IPS-20b (cell line): ENCODE results near the gene HDAC9.
"Not testable (repeated sequence)": the region's sequence is repeated elsewhere in the genome, so short reads cannot be mapped to it uniquely, and the experiment has no call there.

Experiments used
- H3K27ac ChIP-seq: one replicate; pipeline ENCODE4 v1.5.1; 2013; ENCODE audit warnings: low read length
- H3K27me3 ChIP-seq: 2 replicates; pipeline ENCODE4 v1.6.1; 2013; ENCODE audit warnings: mild to moderate bottlenecking, low read length, inconsistent platforms; ENCODE audit not compliant: insufficient read depth
- H3K36me3 ChIP-seq: 2 replicates; pipeline ENCODE4 v1.6.1; 2013; ENCODE audit warnings: low read depth, mild to moderate bottlenecking, inconsistent platforms, low read length, moderate library complexity; ENCODE audit not compliant: insufficient read depth
- H3K4me1 ChIP-seq: 2 replicates; pipeline ENCODE4 v1.6.1; 2013; ENCODE audit warnings: mild to moderate bottlenecking, control low read depth, inconsistent platforms, low read length, moderate library complexity; ENCODE audit not compliant: insufficient read depth
- H3K4me3 ChIP-seq: 2 replicates; pipeline ENCODE4 v1.5.1; 2013; ENCODE audit warnings: mild to moderate bottlenecking, low read length, inconsistent platforms
- H3K9ac ChIP-seq: 2 replicates; pipeline ENCODE4 v1.6.1; 2013; ENCODE audit warnings: low read depth, mild to moderate bottlenecking, inconsistent platforms, low read length, moderate library complexity
- H3K9me3 ChIP-seq: 2 replicates; pipeline ENCODE4 v1.6.1; 2013; ENCODE audit warnings: mild to moderate bottlenecking, low read depth, low read length, inconsistent platforms; ENCODE audit not compliant: insufficient read depth

HDAC9 gene

GRCh38 chr7:18939771-18940592 lies 444.4 kb downstream of the HDAC9 start:
- H3K27me3 ChIP-seq = no peaks in the 10 kb centered on the region
- H3K9me3 ChIP-seq = no peaks in the 10 kb centered on the region
- no peak overlapping the region for H3K4me3 ChIP-seq
- no peak overlapping the region for H3K9ac ChIP-seq
- no peaks in the 10 kb centered on the region for H3K36me3 ChIP-seq
- peaks cover 26% of the 10 kb centered on the region for H3K4me1 ChIP-seq
- H3K27ac ChIP-seq = no peak overlapping the region

- no peaks in the 10 kb centered on the region for H3K27me3 ChIP-seq
- H3K9me3 ChIP-seq = no peaks in the 10 kb centered on the region
- no peak overlapping the region for H3K27ac ChIP-seq
- H3K36me3 ChIP-seq = no peaks in the 10 kb centered on the region
- peaks cover 26% of the 10 kb centered on the region for H3K4me1 ChIP-seq
- no peak overlapping the region for H3K9ac ChIP-seq
- peak overlapping the region; percentile 50; the same call in 1 of the 2 replicates for H3K4me3 ChIP-seq
Observed at GRCh38 chr7:18940593-18941134, 445.1 kb downstream of the HDAC9 start.

DNA sequence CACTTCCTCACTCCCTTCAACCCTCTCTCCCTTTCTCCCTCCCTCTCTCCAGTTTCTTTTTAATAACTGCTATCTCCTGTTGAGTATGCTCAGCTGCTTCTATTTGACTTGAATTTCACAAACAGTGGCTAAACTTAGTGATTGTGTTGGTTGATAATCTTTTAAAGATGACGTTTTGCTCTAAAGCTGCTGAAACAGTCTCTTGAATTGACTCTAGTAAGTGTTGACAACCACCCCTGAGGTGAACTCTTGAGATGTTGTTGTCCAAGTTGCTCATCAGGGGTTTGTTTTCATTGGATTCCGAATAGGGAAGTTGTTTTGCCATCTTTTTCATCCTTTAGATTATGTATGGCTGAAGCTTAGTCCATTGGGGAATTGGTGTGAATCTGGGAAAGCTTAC lies 445.7 kb downstream of the HDAC9 start:
- H3K27ac ChIP-seq = no peak overlapping the region
- H3K9me3 ChIP-seq = no peaks in the 10 kb centered on the region
- H3K4me1 ChIP-seq = peaks cover 26% of the 10 kb centered on the region
- H3K36me3 ChIP-seq = no peaks in the 10 kb centered on the region
- H3K27me3 ChIP-seq = no peaks in the 10 kb centered on the region
- H3K9ac ChIP-seq = no peak overlapping the region
- peak overlapping the region; percentile 50; the same call in 1 of the 2 replicates for H3K4me3 ChIP-seq

GRCh38 chr7:18948521-18948920 lies 453.0 kb downstream of the HDAC9 start:
- Histone ChIP-seq H3K27ac (no peak overlapping the region), H3K9me3 (no peaks in the 10 kb centered on the region), H3K4me1 (0 out of 2 replicates have a peak, but pooled peaks cover 3% of the 10 kb centered on the region), H3K4me3 (no peak overlapping the region), H3K9ac (no peak overlapping the region), H3K36me3 (no peaks in the 10 kb centered on the region), H3K27me3 (no peaks in the 10 kb centered on the region)

DNA sequence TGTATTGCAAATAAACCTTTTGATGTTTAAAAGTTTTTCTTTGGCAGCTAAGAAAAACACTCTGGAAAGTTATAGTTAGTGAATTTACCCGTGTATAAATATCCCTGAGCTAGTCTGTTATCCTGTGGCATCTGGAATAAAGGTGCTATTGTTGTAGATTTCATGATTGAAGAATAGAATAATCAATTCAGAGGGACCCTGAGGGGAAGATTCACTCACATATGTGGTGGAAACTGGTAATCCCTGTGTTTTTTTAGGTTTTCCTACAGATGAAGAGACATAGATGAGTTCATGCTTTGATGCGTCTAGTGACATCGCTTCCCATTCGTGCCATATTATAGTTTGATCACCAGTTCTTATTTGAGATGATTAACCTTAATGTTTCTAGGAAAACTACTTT lies 457.3 kb downstream of the HDAC9 start:
- no peak overlapping the region for H3K9ac ChIP-seq
- H3K4me1 ChIP-seq = no peaks in the 10 kb centered on the region
- no peaks in the 10 kb centered on the region for H3K9me3 ChIP-seq
- H3K27ac ChIP-seq = no peak overlapping the region
- no peaks in the 10 kb centered on the region for H3K27me3 ChIP-seq
- no peak overlapping the region for H3K4me3 ChIP-seq
- H3K36me3 ChIP-seq = no peaks in the 10 kb centered on the region

GRCh38 chr7:18958627-18959026 lies 463.1 kb downstream of the HDAC9 start:
- H3K4me1 ChIP-seq = peaks cover 3% of the 10 kb centered on the region; the same call in 1 of the 2 replicates
- H3K9me3 ChIP-seq = no peaks in the 10 kb centered on the region
- H3K27ac ChIP-seq = no peak overlapping the region
- no peak overlapping the region for H3K4me3 ChIP-seq
- no peaks in the 10 kb centered on the region for H3K27me3 ChIP-seq
- H3K36me3 ChIP-seq = no peaks in the 10 kb centered on the region
- H3K9ac ChIP-seq = no peak overlapping the region

GRCh38 chr7:18960725-18961124 lies 465.2 kb downstream of the HDAC9 start:
- H3K9me3 ChIP-seq = no peaks in the 10 kb centered on the region
- no peak overlapping the region for H3K9ac ChIP-seq
- no peaks in the 10 kb centered on the region for H3K27me3 ChIP-seq
- H3K4me1 ChIP-seq = peaks cover 3% of the 10 kb centered on the region; the same call in 1 of the 2 replicates
- no peak overlapping the region for H3K27ac ChIP-seq
- no peaks in the 10 kb centered on the region for H3K36me3 ChIP-seq
- H3K4me3 ChIP-seq = no peak overlapping the region

GRCh38 chr7:18962031-18962430 lies 466.5 kb downstream of the HDAC9 start:
- H3K27ac ChIP-seq = no peak overlapping the region
- peaks cover 3% of the 10 kb centered on the region; the same call in 1 of the 2 replicates for H3K4me1 ChIP-seq
- H3K27me3 ChIP-seq = no peaks in the 10 kb centered on the region
- no peak overlapping the region for H3K4me3 ChIP-seq
- no peaks in the 10 kb centered on the region for H3K9me3 ChIP-seq
- no peaks in the 10 kb centered on the region for H3K36me3 ChIP-seq
- no peak overlapping the region for H3K9ac ChIP-seq

- H3K36me3 ChIP-seq = no peaks in the 10 kb centered on the region
- H3K9ac ChIP-seq = no peak overlapping the region
- H3K27ac ChIP-seq = no peak overlapping the region
- no peaks in the 10 kb centered on the region for H3K27me3 ChIP-seq
- H3K4me1 ChIP-seq = peaks cover 2% of the 10 kb centered on the region; the same call in 1 of the 2 replicates
- no peaks in the 10 kb centered on the region for H3K9me3 ChIP-seq
- H3K4me3 ChIP-seq = no peak overlapping the region
Observed at GRCh38 chr7:18965657-18966056, 470.1 kb downstream of the HDAC9 start.

GRCh38 chr7:18967755-18968154 lies 472.2 kb downstream of the HDAC9 start:
- not testable (repeated sequence) for H3K36me3 ChIP-seq, H3K27ac ChIP-seq, H3K4me3 ChIP-seq, H3K27me3 ChIP-seq, H3K9ac ChIP-seq, H3K9me3 ChIP-seq, H3K4me1 ChIP-seq

- H3K9me3 ChIP-seq = no peaks in the 10 kb centered on the region
- no peaks in the 10 kb centered on the region for H3K36me3 ChIP-seq
- no peak overlapping the region for H3K4me3 ChIP-seq
- no peak overlapping the region for H3K27ac ChIP-seq
- no peaks in the 10 kb centered on the region for H3K27me3 ChIP-seq
- no peak overlapping the region for H3K9ac ChIP-seq
- H3K4me1 ChIP-seq = no peaks in the 10 kb centered on the region
Observed at GRCh38 chr7:18971839-18972238, 476.3 kb downstream of the HDAC9 start.

DNA sequence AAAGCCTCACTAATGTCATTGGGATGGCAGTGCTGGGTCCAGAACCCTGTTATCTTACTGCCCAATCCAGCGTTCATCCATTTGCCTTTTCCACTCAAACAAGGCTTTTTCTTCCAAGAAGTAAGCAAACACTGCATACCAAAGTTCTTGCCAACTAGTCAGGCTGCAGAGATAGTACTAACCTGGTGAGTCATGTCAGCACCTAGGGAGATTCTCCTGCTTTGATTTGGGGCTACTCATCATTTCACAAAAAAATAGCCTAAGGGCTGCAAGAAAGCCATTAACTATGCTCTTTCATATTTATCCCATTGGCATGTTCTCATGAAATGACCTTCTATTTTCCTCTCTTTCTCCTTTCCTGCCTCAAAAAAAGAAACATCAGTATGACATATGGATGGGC lies 479.3 kb downstream of the HDAC9 start:
- Histone ChIP-seq H3K4me3 (no peak overlapping the region), H3K4me1 (no peaks in the 10 kb centered on the region), H3K27me3 (no peaks in the 10 kb centered on the region), H3K36me3 (no peaks in the 10 kb centered on the region), H3K27ac (no peak overlapping the region), H3K9ac (no peak overlapping the region), H3K9me3 (no peaks in the 10 kb centered on the region)
